ENCODE measurements around the gene CALML3. TPM values are rescaled to one million over a fixed set of nuclear protein-coding genes. Genes with fewer than 3 reads are reported as not detected.

The CALML3 gene
- total and polyA plus RNA-seq, 2 of the 8 experiments (the other 6 are each of a cell fraction or from before 2014, with no cell fraction given), result not detected

- H3K27ac ChIP-seq (ENCODE audit: low read depth, low read length), result no peak overlapping the region
- WGBS, 2 experiments (ENCODE audit: extremely low coverage in 1 of 2, insufficient coverage in 1 of 2, insufficient read length in 1 of 2, insufficient replicate concordance in 2 of 2, low coverage in 1 of 2, low lambda C conversion rate in 2 of 2, missing lambda C conversion rate in 1 of 2), result 97% methylated on average over 5 of the region's 5 CpGs; no CpG with 5 or more reads in 1 of the 2 experiments
- no peak overlapping the region for H2AK5ac ChIP-seq (ENCODE audit: low read depth, low read length)
- no peaks in the 10 kb centered on the region for H3K79me1 ChIP-seq (ENCODE audit: low read depth, low read length)
- no peak overlapping the region for H3K23ac ChIP-seq (ENCODE audit: insufficient read length)
- H3K9me3 ChIP-seq (ENCODE audit: insufficient read depth in 2 of 2, low read depth in 1 of 2, low read length in 1 of 2), result peaks cover 0 to 3% of the 10 kb centered on the region in 2 experiments; a peak in 1 of 4 replicates
- POLR2A ChIA-PET (ENCODE audit: partially characterized antibody), result interaction anchor here (0.9 kb wide), 1 partner anchor 17 kb away, joined by 3 read pairs; no protein-coding TSS in a partner anchor
- CTCF ChIA-PET (ENCODE audit: partially characterized antibody), result interaction anchor here (0.6 to 2.6 kb wide), 6 partner anchors 9 to 94 kb away, joined by 3 to 8 read pairs (median 4); no protein-coding TSS in a partner anchor
- H3K14ac ChIP-seq (ENCODE audit: insufficient read length), result no peak overlapping the region
- no peak overlapping the region for H3K9ac ChIP-seq (replicated peaks in 1 of 4; ENCODE audit: extremely low read depth in 1 of 4, low read depth in 3 of 4, low read length in 3 of 4)
- no peaks in the 10 kb centered on the region for H4K20me1 ChIP-seq (replicated peaks in 1 of 2; ENCODE audit: control insufficient read depth in 1 of 2, insufficient read depth in 2 of 2, low read length in 2 of 2)
- H3K4ac ChIP-seq (replicated peaks; ENCODE audit: insufficient read length, low read depth, low read length), result no peak overlapping the region
- peaks cover 0 to 5% (median 0%) of the 10 kb centered on the region in 4 experiments; a peak in 1 of 7 replicates for H3K4me1 ChIP-seq (replicated peaks in 1 of 4; ENCODE audit: control insufficient read depth in 3 of 4, insufficient read depth in 4 of 4, low read length in 3 of 4)
- no peaks in the 10 kb centered on the region for H3K79me2 ChIP-seq (ENCODE audit: control insufficient read depth in 1 of 2, insufficient read depth in 2 of 2, low read length in 2 of 2)
- FAIRE-seq (no peak), DNase-seq (ENCODE audit: low read depth in 1 of 2, low spot score in 2 of 2) (no peak)
- no peak overlapping the region for H2AFZ ChIP-seq (ENCODE audit: low read length)
- no peak overlapping the region for H2BK12ac ChIP-seq (ENCODE audit: low read depth, low read length)
- no peak overlapping the region for H3K18ac ChIP-seq (ENCODE audit: extremely low read depth, low read length)
- H2BK20ac ChIP-seq (ENCODE audit: low read length), result no peak overlapping the region
- no peak overlapping the region for H4K5ac ChIP-seq (ENCODE audit: insufficient read length, low read depth, low read length)
- no peaks in the 10 kb centered on the region for H3K23me2 ChIP-seq (ENCODE audit: low read depth, low read length)
- no peak overlapping the region for H2BK120ac ChIP-seq (replicated peaks; ENCODE audit: low read depth, low read length)
- no peak overlapping the region for H4K91ac ChIP-seq (replicated peaks; ENCODE audit: insufficient read length, low read length)
- H2BK15ac ChIP-seq (ENCODE audit: low read length), result no peak overlapping the region
- no peak overlapping the region for H4K8ac ChIP-seq (ENCODE audit: extremely low read depth, insufficient read depth, low read length)
- no peak overlapping the region for H3K4me3 ChIP-seq (ENCODE audit: extremely low read depth in 1 of 4, insufficient read depth in 2 of 4, low read depth in 3 of 4, low read length in 4 of 4)
- no peaks in the 10 kb centered on the region for H3K27me3 ChIP-seq (replicated peaks in 1 of 4; ENCODE audit: control insufficient read depth in 3 of 4, extremely low read depth in 1 of 4, insufficient read depth in 3 of 4, low read length in 3 of 4)
- no peak overlapping the region for H3K56ac ChIP-seq (replicated peaks; ENCODE audit: insufficient read length, low read depth, low read length)
- H3K4me2 ChIP-seq (ENCODE audit: insufficient read depth in 1 of 2, low read depth in 2 of 2, low read length in 2 of 2), result no peak overlapping the region
- no peak overlapping the region for H2BK5ac ChIP-seq (ENCODE audit: low read depth, low read length)
- no peak for TF ChIP-seq HDAC6 (IDR thresholded peaks at IDR 0.05; ENCODE audit: low read depth, low read length)
- TF ChIP-seq CBX5 (IDR thresholded peaks at IDR 0.05; ENCODE audit: low read depth, low read length), result no peak
- TF ChIP-seq SIX5 (IDR thresholded peaks at IDR 0.05; ENCODE audit: low read depth, low read length), result no peak
- no peak for TF ChIP-seq JUN (IDR thresholded peaks at IDR 0.05; ENCODE audit: low read depth, low read length)
- no peak for TF ChIP-seq GTF2F1 (IDR thresholded peaks at IDR 0.05; ENCODE audit: borderline replicate concordance, low read depth, low read length)
- no peak for TF ChIP-seq RFX5 (IDR thresholded peaks at IDR 0.05; ENCODE audit: borderline replicate concordance, low read depth, low read length)
- TF ChIP-seq USF2 (IDR thresholded peaks at IDR 0.05; ENCODE audit: low read length), result no peak
- TF ChIP-seq RAD21 (IDR thresholded peaks at IDR 0.05 in 1 of 2, conservative IDR thresholded peaks at IDR 0.05 in 1 of 2; ENCODE audit: low read depth in 2 of 2, low read length in 2 of 2), result no peak
- no peak for TF ChIP-seq TEAD4 (IDR thresholded peaks at IDR 0.05; ENCODE audit: low read depth, low read length)
- TF ChIP-seq NANOG (IDR thresholded peaks at IDR 0.05; ENCODE audit: insufficient read depth, low read depth, low read length, poor library complexity, severe bottlenecking), result no peak
- TF ChIP-seq TCF12 (IDR thresholded peaks at IDR 0.05; ENCODE audit: low read depth, low read length), result no peak
- no peaks in the 10 kb centered on the region for H3K36me3 ChIP-seq (ENCODE audit: control insufficient read depth in 2 of 4, insufficient read depth in 4 of 4, low read length in 3 of 4)
Measured at GRCh38 chr10:5530412-5530806, 5.6 kb downstream of the CALML3 start.

Measured in H1 (cell line).